Cardiac muscle cell (in vitro differentiated cells and primary cell): ENCODE results near the gene MRPS14. TPM values are rescaled to one million over a fixed set of nuclear protein-coding genes. Genes with fewer than 3 reads are reported as not detected.
"Not testable (repeated sequence)": the region's sequence is repeated elsewhere in the genome, so short reads cannot be mapped to it uniquely, and the experiment has no call there.

Experiments
- DNase-seq, 2 donors: peaks; one replicate each; pipeline versions ENCODE4 v3.0.0 to v3.0.0-alpha.2; 2010 to 2017; ENCODE audit warnings: low read depth in 1 of 2, low spot score in 1 of 2
- H3K27ac ChIP-seq: fragments of 200-600 bp; sonication (generic); 2 replicates; pipeline ENCODE4 v1.5.1; 2016
- H3K27me3 ChIP-seq: fragments of 200-600 bp; sonication (generic); 2 replicates; pipeline ENCODE4 v1.6.0; 2016; ENCODE audit warnings: control low read depth
- H3K36me3 ChIP-seq: fragments of 200-600 bp; sonication (generic); 2 replicates; pipeline ENCODE4 v1.5.1; 2016; ENCODE audit warnings: control low read depth
- H3K4me1 ChIP-seq: fragments of 200-600 bp; sonication (generic); 2 replicates; pipeline ENCODE4 v1.8.1; 2017; ENCODE audit warnings: low read depth, mild to moderate bottlenecking, mixed run types
- H3K4me3 ChIP-seq: fragments of 200-600 bp; sonication (generic); 2 replicates; pipeline ENCODE4 v1.5.1; 2016; ENCODE audit warnings: mild to moderate bottlenecking
- H3K9me3 ChIP-seq: fragments of 200-600 bp; sonication (generic); 2 replicates; pipeline ENCODE4 v1.5.1; 2017; ENCODE audit warnings: low read depth, mild to moderate bottlenecking, control low read depth
- polyA plus RNA-seq: library from polyadenylated mRNA; unstranded; fragments of >200 nt; fragmentation: Nextera tagmentation; extraction: Ambion mirVana; gene quantifications from 2 replicates; pipeline ENCODE4 v1.2.1, GENCODE V29; 2016
- total RNA-seq: library from RNA; depleted of rRNA; stranded (reverse); fragments of >200 nt; gene quantifications from 2 replicates; pipeline ENCODE4 v1.2.3, GENCODE V29; 2016
- TF ChIP-seq, protein P1 (sequence below): IDR thresholded peaks from 2 replicates; pipeline ENCODE4 v1.5.1; 2012; ENCODE audit warnings: low read depth, mild to moderate bottlenecking, low read length

MRPS14 gene
- total and polyA plus RNA-seq, 2 experiments from 2014 or later = 27.5 to 73.8 TPM

DNA sequence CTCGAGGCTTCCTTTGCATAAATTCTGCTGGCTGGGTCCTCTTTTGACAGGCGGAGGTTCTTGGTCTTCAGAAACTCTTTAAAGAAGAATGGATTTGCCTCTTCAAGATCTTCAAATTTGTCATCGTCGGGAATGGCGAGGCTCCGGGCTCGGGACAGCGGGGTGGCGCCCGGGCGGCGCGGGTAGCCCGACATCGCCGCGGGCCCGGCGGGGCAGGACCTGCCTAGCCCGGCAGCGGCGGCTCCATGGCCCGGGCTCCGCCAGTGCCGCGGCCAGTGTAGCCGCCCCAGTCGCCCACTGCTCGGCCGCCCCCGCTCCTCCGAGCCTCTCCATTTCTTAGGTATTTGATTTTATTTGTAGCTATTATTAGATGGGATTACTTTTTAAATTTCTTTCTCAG, 22.3 kb upstream of the MRPS14 start:
- Histone ChIP-seq H3K4me1 (no peaks in the 10 kb centered on the region), H3K27ac (no peak overlapping the region), H3K9me3 (no peaks in the 10 kb centered on the region), H3K27me3 (no peaks in the 10 kb centered on the region), H3K36me3 (no peaks in the 10 kb centered on the region), H3K4me3 (no peak overlapping the region)
- no peak for DNase-seq
- TF ChIP-seq, protein P1, sequence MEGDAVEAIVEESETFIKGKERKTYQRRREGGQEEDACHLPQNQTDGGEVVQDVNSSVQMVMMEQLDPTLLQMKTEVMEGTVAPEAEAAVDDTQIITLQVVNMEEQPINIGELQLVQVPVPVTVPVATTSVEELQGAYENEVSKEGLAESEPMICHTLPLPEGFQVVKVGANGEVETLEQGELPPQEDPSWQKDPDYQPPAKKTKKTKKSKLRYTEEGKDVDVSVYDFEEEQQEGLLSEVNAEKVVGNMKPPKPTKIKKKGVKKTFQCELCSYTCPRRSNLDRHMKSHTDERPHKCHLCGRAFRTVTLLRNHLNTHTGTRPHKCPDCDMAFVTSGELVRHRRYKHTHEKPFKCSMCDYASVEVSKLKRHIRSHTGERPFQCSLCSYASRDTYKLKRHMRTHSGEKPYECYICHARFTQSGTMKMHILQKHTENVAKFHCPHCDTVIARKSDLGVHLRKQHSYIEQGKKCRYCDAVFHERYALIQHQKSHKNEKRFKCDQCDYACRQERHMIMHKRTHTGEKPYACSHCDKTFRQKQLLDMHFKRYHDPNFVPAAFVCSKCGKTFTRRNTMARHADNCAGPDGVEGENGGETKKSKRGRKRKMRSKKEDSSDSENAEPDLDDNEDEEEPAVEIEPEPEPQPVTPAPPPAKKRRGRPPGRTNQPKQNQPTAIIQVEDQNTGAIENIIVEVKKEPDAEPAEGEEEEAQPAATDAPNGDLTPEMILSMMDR = no peak

DNA sequence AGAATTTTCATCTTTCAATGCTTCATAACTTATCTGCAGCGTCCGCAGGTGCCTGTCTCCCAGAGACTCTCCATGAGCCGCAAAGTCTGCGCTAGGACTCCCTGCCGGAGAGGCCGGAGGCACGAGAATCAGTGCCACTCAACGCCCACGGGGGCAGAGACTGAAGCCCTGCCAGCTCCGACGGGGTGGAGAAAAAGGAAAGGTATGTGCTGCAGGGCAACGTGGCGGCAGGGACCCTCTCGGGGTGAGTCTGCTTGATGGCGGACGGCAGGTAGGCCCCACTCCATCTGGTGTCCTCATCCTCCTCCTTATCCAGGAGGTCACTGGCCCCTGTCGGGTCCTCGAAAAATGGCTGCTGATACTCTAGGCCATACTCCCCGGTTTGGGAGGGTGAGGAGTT, 21.9 kb upstream of the MRPS14 start:
- Histone ChIP-seq H3K4me3 (no peak overlapping the region), H3K36me3 (no peaks in the 10 kb centered on the region), H3K4me1 (no peaks in the 10 kb centered on the region), H3K27ac (no peak overlapping the region), H3K9me3 (no peaks in the 10 kb centered on the region), H3K27me3 (no peaks in the 10 kb centered on the region)
- DNase-seq = no peak
- TF ChIP-seq, protein P1 = no peak

DNA sequence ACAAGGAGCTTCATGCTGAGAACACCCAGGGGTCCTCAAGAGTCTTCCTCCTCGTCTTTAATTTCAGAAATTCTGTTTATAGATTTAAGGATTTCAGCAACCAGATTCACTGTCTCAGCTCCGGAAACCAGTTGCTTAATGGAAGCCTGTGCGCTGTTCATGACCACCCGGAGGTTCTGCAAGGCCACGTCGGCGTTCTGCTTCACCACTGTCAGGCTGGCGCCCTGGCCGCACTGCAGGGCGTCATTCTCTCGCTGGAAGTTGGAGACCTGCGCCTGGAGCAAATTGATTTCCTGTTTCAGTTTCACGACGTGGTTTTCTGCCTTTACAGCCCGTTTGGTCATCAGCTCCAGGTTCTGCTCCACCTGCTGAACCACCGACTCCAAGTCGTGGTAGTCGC, 21.4 kb upstream of the MRPS14 start:
- H3K27me3 ChIP-seq, H3K27ac ChIP-seq, H3K4me1 ChIP-seq, H3K4me3 ChIP-seq, H3K36me3 ChIP-seq, H3K9me3 ChIP-seq, DNase-seq: not testable (repeated sequence)

DNA sequence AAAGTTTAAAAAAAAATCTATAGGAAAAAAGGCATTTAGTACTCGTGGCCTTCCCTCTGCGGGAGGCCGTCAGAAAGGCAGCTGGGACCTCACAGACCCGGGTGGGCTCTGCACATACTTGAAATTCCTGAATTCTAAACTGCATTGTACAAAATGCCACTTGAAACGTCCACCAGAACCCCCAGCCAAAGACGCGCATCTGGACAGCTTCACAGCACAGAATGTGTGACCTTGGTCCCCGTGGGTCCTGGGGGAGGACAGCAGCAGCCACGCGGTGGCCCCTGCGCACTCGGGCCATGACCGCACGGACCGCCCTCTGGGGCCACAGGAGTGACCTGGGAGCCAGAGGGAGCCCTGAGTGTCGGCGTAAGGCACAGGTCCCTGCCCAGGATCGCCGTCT, 20.6 kb upstream of the MRPS14 start:
- Histone ChIP-seq H3K4me3 (no peak overlapping the region), H3K4me1 (no peaks in the 10 kb centered on the region), H3K9me3 (no peaks in the 10 kb centered on the region), H3K36me3 (no peaks in the 10 kb centered on the region), H3K27ac (no peak overlapping the region), H3K27me3 (no peaks in the 10 kb centered on the region)
- TF ChIP-seq, protein P1 = no peak
- no peak for DNase-seq

DNA sequence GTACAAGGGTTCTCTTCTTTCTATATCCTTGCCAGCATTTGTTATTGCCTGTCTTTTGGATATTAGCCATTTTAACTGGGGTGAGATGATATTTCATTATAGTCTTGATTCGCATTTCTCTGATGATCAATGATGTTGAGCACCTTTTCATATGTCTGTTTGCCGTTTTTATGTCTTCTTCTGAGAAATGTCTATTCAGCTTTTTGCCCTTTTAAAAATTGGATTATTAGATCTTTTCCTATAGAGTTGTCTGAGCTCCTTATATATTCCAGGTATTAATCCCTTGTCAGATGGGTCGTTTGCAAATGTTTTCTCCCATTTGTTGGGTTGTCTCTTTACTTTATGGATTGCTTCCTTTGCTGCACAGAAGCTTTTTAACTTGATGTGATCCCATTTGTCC, 19.4 kb upstream of the MRPS14 start:
- Histone ChIP-seq H3K4me3 (no peak overlapping the region), H3K27ac (no peak overlapping the region)

DNA sequence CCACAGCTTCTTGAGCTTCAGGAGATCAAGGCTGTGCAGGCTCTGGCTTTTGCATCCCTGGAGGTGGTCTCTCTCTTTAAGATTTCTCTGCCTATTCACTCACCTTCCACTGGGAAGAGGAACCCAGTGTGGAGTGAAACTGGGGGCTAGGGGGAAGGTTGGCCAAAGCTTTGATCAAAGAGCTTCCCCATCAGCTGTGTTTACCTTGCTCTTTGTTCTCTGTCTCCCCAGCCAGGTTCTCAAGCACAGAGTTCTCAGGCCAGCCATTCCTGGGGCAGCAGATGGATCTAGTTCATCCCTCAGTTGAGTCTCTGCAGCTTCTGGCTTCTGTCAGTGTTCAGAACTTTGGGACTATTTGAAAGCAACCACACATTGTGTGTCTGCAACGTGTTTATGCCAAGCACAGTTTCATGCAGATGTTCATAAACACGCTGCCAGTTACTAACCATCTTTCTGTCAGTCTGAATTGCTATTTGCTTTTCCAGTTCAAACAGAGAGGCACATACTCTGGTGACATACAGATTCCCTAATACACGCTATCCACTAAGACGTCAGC, 17.2 kb upstream of the MRPS14 start:
- no peak for DNase-seq
- no peak overlapping the region for H3K4me3 ChIP-seq
- no peak overlapping the region for H3K27ac ChIP-seq
- H3K27me3 ChIP-seq = no peaks in the 10 kb centered on the region
- H3K36me3 ChIP-seq = no peaks in the 10 kb centered on the region
- H3K4me1 ChIP-seq = no peaks in the 10 kb centered on the region
- TF ChIP-seq, protein P1 = no peak
- H3K9me3 ChIP-seq = no peaks in the 10 kb centered on the region

More for the DNA sequence above, 19.4 kb upstream of the MRPS14 start:
- TF ChIP-seq, protein P1 = no peak
- no peak for DNase-seq
- H3K9me3 ChIP-seq = no peaks in the 10 kb centered on the region
- H3K4me1 ChIP-seq = no peaks in the 10 kb centered on the region
- H3K27me3 ChIP-seq = no peaks in the 10 kb centered on the region
- H3K36me3 ChIP-seq = no peaks in the 10 kb centered on the region
